CD4-positive, alpha-beta T cell (primary cell): ENCODE measurements around the gene PDGFRB. TPM values are rescaled to one million over a fixed set of nuclear protein-coding genes. Genes with fewer than 3 reads are reported as not detected.

Source experiments
- ATAC-seq: fragments of 200-7000 bp; cut with Tn5 transposase; one replicate; pipeline ENCODE4 v1.10.0; 2022; ENCODE audit warnings: mild to moderate bottlenecking; ENCODE audit not compliant: poor library complexity
- CTCF ChIA-PET: fragments of 350-600 bp; sonication (Branson Sonifier 250); formaldehyde crosslinking; loops from one replicate; lab custom pipeline; 2021; ENCODE audit warnings: antibody characterized with exemption, inconsistent platforms; lab: Charles Lee
- POLR2A ChIA-PET: fragments of 350-600 bp; sonication (Branson Sonifier 250); formaldehyde crosslinking; loops from one replicate; lab custom pipeline; 2021; ENCODE audit warnings: antibody characterized with exemption, inconsistent platforms; lab: Charles Lee
- DNase-seq, 14 experiments: peaks; one replicate each; pipeline ENCODE4 v3.0.0-alpha.2; 2013 to 2020; ENCODE audit warnings: mixed read lengths in 2 of 14
- H3K27ac ChIP-seq, 2 donors: one replicate each; pipeline versions ENCODE4 v1.5.1 to v1.7.0; 2013; ENCODE audit warnings: low read length in 2 of 2, low read depth in 1 of 2, mild to moderate bottlenecking in 1 of 2
- H3K27me3 ChIP-seq, 2 experiments: 1 replicate in 1 of 2; 2 replicates in 1 of 2; pipeline versions ENCODE4 v1.6.1 to v1.7.0; 2013; ENCODE audit warnings: low read length in 2 of 2, control low read depth in 1 of 2, mild to moderate bottlenecking in 1 of 2, moderate library complexity in 1 of 2; ENCODE audit not compliant: insufficient read depth in 2 of 2, control insufficient read depth in 1 of 2
- H3K36me3 ChIP-seq: one replicate; pipeline ENCODE4 v1.6.1; 2013; ENCODE audit warnings: low read length, control low read depth; ENCODE audit not compliant: insufficient read depth
- H3K4me1 ChIP-seq: one replicate; pipeline ENCODE4 v1.6.1; 2013; ENCODE audit warnings: low read length, control low read depth; ENCODE audit not compliant: insufficient read depth
- H3K4me3 ChIP-seq: one replicate; pipeline ENCODE4 v1.5.1; 2013; ENCODE audit warnings: mild to moderate bottlenecking, low read length, moderate library complexity
- H3K9me3 ChIP-seq, 2 experiments: 1 replicate in 1 of 2; 2 replicates in 1 of 2; pipeline versions ENCODE4 v1.6.1 to v1.7.0; 2013; ENCODE audit warnings: low read length in 2 of 2, mild to moderate bottlenecking in 2 of 2, control low read depth in 1 of 2, moderate library complexity in 1 of 2; ENCODE audit not compliant: control insufficient read depth in 1 of 2, insufficient read depth in 1 of 2
- H3K27ac Mint-ChIP-seq: one replicate; pipeline ENCODE4 v1.8.0; 2020; ENCODE audit warnings: mixed read lengths
- H3K27me3 Mint-ChIP-seq: one replicate; pipeline ENCODE4 v1.8.0; 2021; ENCODE audit warnings: mixed read lengths
- H3K36me3 Mint-ChIP-seq: one replicate; pipeline ENCODE4 v1.8.0; 2021; ENCODE audit warnings: low read depth, mixed read lengths
- H3K4me1 Mint-ChIP-seq: one replicate; pipeline ENCODE4 v1.8.0; 2021; ENCODE audit warnings: low read depth, mixed read lengths
- H3K4me3 Mint-ChIP-seq: one replicate; pipeline ENCODE4 v1.8.0; 2020; ENCODE audit warnings: mild to moderate bottlenecking, mixed read lengths
- H3K9me3 Mint-ChIP-seq: one replicate; pipeline ENCODE4 v1.8.0; 2020; ENCODE audit warnings: mixed read lengths
- intact Hi-C, 2 experiments: fragments of 100-400 bp; cut with DNase I in 1 of 2; cut with micrococcal nuclease in 1 of 2; formaldehyde crosslinking; loops; one replicate each; pipeline versions ENCODE4 v1.15.1 to v1.9.0; 2023 to 2025; cut with DNase I, micrococcal nuclease
- total RNA-seq, 174 experiments: library from RNA in 2 of 174; stranded (reverse) in 2 of 174; gene quantifications; one replicate each; pipeline ENCODE4 v1.2.3 and lab custom pipeline; 2021 to 2026
- TF ChIP-seq, protein P1 (sequence below): fragments of 200-600 bp; IDR thresholded peaks from one replicate; pipeline ENCODE4 v1.8.0; 2022; ENCODE audit warnings: antibody characterized with exemption, mild to moderate bottlenecking

The PDGFRB gene
- total RNA-seq, 2 experiments from 2014 or later, result not detected

DNA sequence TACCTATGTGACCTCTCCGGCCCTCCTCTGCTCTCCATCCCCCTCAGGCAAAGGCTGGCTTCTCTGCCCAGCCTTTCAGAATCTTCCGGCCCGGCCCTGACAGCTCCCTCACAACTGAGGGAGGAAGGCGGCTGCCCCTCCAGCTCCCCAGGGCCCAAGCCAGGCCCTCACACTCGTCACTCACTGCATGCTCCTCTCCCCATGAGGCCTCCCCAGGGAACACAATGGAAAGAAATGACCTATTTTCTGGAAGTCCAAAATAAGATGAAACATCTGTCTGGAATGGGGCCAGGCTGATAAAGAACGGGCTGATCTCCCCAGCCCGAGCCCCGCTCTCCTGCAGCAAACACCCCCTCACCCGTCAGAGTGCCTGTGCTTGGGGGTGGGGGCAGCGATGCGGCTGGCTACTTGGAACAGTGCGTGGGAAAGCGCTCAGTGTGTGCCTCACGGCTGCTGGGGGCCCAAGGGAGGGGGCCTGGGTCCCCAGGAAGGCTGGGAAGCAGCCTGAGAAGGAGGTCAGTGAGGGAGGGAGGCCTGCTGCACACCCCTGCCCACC is 11.3 kb downstream of the PDGFRB start:
- Mint-ChIP-seq H3K4me3 (no peak overlapping the region), H3K9me3 (no peaks in the 10 kb centered on the region), H3K36me3 (no peaks in the 10 kb centered on the region), H3K27ac (no peak overlapping the region), H3K4me1 (no peaks in the 10 kb centered on the region), H3K27me3 (peaks cover 5% of the 10 kb centered on the region)
- Histone ChIP-seq H3K4me3 (no peak overlapping the region), H3K27me3 (no peaks in the 10 kb centered on the region), H3K9me3 (no peaks in the 10 kb centered on the region), H3K27ac (no peak overlapping the region), H3K4me1 (no peaks in the 10 kb centered on the region), H3K36me3 (no peaks in the 10 kb centered on the region)
- intact Hi-C loops, result no loop called here
- ChIA-PET CTCF (no interaction called here), POLR2A (no interaction called here)
- no peak for ATAC-seq
- no peak for DNase-seq
- TF ChIP-seq, protein P1, sequence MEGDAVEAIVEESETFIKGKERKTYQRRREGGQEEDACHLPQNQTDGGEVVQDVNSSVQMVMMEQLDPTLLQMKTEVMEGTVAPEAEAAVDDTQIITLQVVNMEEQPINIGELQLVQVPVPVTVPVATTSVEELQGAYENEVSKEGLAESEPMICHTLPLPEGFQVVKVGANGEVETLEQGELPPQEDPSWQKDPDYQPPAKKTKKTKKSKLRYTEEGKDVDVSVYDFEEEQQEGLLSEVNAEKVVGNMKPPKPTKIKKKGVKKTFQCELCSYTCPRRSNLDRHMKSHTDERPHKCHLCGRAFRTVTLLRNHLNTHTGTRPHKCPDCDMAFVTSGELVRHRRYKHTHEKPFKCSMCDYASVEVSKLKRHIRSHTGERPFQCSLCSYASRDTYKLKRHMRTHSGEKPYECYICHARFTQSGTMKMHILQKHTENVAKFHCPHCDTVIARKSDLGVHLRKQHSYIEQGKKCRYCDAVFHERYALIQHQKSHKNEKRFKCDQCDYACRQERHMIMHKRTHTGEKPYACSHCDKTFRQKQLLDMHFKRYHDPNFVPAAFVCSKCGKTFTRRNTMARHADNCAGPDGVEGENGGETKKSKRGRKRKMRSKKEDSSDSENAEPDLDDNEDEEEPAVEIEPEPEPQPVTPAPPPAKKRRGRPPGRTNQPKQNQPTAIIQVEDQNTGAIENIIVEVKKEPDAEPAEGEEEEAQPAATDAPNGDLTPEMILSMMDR, result no peak

DNA sequence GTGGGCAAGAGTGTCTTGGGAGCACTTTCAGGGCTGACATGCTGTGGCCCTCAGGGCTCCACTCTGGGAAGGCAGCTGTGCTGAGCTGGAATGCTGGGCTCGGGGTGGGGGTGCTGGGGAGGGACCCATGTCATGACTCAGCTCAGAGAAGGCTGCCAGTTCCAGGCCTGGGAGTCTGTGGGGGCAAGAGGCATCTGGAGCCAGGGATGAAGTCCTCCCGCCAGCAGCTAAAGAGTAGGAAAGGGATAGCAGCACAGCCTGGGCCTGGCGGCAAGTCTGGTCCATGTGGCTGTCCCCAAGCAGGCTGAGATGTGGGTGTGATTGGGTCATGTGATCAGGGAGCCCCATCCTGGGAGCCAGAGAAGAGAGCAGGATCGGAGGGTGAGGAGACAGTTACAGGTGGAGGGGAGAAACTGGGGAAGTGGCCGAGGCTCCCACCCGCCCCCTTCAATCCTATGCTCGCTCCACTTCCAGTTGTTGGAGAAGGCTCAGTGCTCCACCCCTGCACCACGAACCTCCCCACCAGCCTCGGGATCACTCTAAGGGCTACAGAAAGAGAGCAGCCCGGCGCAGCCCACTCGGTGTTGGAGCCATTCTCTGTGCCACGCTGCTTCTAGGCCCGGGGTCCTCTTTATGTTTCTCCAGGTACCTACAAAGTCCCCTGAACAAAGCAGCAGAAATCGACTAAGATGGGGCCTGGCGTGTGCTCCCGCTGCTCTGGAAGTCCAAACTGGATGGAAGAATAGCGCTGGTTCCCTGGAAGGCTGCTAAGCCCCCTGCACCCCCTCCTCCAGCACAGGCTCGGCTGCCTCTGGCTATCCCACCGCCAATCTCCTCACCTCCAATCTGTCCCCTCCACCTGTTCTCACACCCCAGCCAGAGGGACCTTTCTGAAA is 12.0 kb downstream of the PDGFRB start:
- TF ChIP-seq, protein P1, result no peak
- H3K27me3 ChIP-seq, result no peaks in the 10 kb centered on the region
- H3K4me3 ChIP-seq, result no peak overlapping the region
- H3K9me3 Mint-ChIP-seq, result no peaks in the 10 kb centered on the region
- ChIA-PET CTCF (no interaction called here), POLR2A (no interaction called here)
- H3K27ac ChIP-seq, result no peak overlapping the region
- ATAC-seq (no peak), DNase-seq (peak in 1 of 14 experiments; percentile 11)
- peaks cover 2% of the 10 kb centered on the region for H3K27me3 Mint-ChIP-seq
- no peaks in the 10 kb centered on the region for H3K36me3 Mint-ChIP-seq
- H3K27ac Mint-ChIP-seq, result no peak overlapping the region
- H3K4me3 Mint-ChIP-seq, result no peak overlapping the region
- H3K9me3 ChIP-seq, result no peaks in the 10 kb centered on the region
- intact Hi-C loops, result no loop called here
- H3K4me1 ChIP-seq, result no peaks in the 10 kb centered on the region
- H3K4me1 Mint-ChIP-seq, result no peaks in the 10 kb centered on the region
- no peaks in the 10 kb centered on the region for H3K36me3 ChIP-seq

DNA sequence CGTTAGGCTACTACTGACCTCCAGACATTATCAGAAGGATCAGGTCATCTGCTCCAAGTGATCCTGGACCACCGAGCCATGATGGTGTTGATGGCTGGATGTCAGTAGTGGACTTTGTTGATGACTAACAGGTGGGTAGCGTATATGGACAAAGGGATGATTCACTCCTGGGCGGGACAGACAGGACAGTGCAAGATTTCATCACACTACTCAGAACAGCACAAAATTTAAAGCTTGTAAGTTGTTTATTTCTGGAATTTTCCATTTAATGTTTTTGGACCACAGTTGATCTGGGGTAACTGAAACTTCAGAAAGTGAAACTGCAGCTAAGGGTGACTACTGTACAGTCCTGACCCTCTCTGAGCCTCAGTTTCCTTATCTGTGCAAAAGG is 12.7 kb downstream of the PDGFRB start:
- Mint-ChIP-seq H3K27ac (no peak overlapping the region), H3K4me3 (no peak overlapping the region), H3K4me1 (no peaks in the 10 kb centered on the region), H3K27me3 (no peaks in the 10 kb centered on the region), H3K36me3 (no peaks in the 10 kb centered on the region), H3K9me3 (no peaks in the 10 kb centered on the region)
- DNase-seq (peak in 2 of 14 experiments; percentile 57 to 67), ATAC-seq (no peak)
- ChIA-PET CTCF (no interaction called here), POLR2A (no interaction called here)
- Histone ChIP-seq H3K27ac (no peak overlapping the region), H3K4me3 (no peak overlapping the region), H3K4me1 (no peaks in the 10 kb centered on the region), H3K9me3 (no peaks in the 10 kb centered on the region), H3K36me3 (no peaks in the 10 kb centered on the region), H3K27me3 (no peaks in the 10 kb centered on the region)
- TF ChIP-seq, protein P1, result no peak
- intact Hi-C loops, result no loop called here
